ENCODE measurements around the gene LRRC56.

LRRC56 gene

DNA sequence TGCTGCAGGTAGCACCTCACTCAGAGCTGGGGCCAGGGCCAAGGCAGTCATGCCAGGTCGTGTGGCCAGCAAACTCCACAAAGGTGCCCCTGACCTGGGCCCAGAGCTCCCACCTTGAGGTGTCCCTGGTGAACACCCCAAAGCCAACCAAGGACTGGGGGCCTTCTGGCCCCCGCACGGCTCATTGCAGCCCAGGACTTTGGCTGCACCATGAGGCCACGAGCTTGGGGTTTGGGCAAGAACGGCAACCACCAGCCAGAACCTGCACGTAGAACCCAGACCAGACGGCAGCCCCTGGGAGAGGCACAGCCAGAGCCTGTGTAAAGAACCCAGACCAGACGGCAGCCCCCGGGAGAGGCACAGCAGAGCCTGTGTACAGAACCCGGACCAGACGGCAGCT is 7.8 kb downstream of the LRRC56 start:
- H3K4me1 ChIP-seq (ENCODE audit: control insufficient read depth, insufficient read depth, low read length, unreplicated experiment) = no peaks in the 10 kb centered on the region
- H3K27ac ChIP-seq (ENCODE audit: low read depth, low read length) = no peak overlapping the region
- H3K79me2 ChIP-seq (ENCODE audit: control insufficient read depth, insufficient read depth, low read length, unreplicated experiment) = no peaks in the 10 kb centered on the region
- no peak overlapping the region for H2AFZ ChIP-seq (ENCODE audit: low read length, unreplicated experiment)
- H3K4me3 ChIP-seq (ENCODE audit: low read depth, low read length) = no peak overlapping the region
- no peaks in the 10 kb centered on the region for H3K27me3 ChIP-seq (ENCODE audit: insufficient read depth, low read length)
- no peaks in the 10 kb centered on the region for H3K36me3 ChIP-seq (ENCODE audit: insufficient read depth, low read length)

DNA sequence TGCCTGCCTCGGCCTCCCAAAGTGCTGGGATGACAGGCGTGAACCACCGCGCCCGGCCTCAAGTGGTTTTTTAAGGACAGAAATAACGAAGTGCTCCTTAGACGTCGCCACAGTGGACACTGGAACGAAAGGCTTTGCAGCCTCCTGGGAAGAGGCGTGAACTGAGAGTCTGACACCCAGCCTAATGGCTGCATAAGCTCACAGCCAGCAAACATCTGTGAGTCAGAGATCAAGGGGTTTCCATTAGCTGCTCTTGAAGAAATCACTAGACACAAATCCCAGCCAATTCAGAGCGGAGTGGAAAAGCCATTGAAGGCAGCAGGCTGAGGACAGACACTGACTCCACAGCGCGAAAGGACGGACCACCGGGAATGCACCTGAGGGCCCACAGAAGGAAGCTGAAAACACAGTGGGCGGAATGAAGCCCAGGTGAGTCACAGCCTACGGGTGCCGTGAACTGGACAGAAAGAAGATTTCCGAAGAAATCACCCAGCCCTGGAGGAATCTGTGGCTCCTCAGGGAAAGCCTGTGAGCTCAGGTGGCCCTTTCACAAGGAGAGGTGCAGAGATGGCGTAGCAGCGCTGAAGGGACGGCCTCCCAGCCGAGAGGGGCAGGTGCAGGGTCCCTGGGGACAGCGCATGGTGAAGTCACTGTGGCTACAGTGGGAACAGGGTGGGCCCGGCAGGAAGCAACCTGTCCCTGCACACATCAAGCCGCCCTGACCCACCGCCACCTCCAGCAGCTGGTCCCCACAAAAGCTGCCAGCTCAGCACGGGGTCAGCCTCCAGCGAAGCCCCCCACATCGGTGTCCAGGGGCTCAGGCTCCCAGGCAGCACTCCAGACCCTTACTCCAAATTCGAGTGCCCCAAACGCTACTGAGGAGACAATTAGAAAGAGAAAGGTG is 11.6 kb downstream of the LRRC56 start:
- Histone ChIP-seq H3K36me3 (ENCODE audit: insufficient read depth, low read length) (no peaks in the 10 kb centered on the region), H3K79me2 (ENCODE audit: control insufficient read depth, insufficient read depth, low read length, unreplicated experiment) (no peaks in the 10 kb centered on the region), H3K27ac (ENCODE audit: low read depth, low read length) (no peak overlapping the region), H3K4me3 (ENCODE audit: low read depth, low read length) (no peak overlapping the region), H3K27me3 (ENCODE audit: insufficient read depth, low read length) (no peaks in the 10 kb centered on the region), H3K4me1 (ENCODE audit: control insufficient read depth, insufficient read depth, low read length, unreplicated experiment) (peaks cover 4% of the 10 kb centered on the region), H2AFZ (ENCODE audit: low read length, unreplicated experiment) (no peak overlapping the region)

DNA sequence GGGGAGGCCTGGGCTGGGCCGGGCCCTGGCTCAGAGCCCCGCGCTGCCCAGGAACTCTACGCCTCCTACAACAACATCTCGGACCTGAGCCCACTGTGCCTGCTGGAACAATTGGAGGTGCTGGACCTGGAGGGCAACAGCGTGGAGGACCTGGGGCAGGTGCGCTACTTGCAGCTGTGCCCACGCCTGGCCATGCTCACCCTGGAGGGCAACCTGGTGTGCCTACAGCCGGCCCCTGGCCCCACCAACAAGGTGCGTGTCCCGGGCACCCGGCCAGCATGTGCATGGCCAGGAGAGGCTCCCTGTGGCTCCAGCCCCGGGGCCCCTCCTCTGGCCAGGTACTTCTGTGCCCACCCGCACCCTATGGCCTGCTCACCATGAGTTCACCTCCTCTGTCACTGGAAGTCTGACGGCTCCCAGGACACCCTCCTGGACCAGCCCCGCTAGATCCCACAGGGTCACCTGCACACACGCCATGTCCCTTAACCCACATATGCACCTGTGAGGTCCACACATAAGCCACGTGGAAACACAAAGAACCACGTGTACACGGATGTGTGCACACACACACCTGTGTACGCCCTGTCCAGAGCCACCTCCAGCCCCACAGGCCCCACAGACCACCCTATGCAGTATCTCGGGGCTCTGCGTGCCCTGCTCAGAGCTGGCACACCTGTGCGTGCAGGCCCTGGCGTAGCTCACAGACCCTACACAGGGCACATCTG is 12.9 kb downstream of the LRRC56 start:
- Histone ChIP-seq H2AFZ (ENCODE audit: low read length, unreplicated experiment) (no peak overlapping the region), H3K36me3 (ENCODE audit: insufficient read depth, low read length) (no peaks in the 10 kb centered on the region), H3K4me1 (ENCODE audit: control insufficient read depth, insufficient read depth, low read length, unreplicated experiment) (peaks cover 4% of the 10 kb centered on the region)

DNA sequence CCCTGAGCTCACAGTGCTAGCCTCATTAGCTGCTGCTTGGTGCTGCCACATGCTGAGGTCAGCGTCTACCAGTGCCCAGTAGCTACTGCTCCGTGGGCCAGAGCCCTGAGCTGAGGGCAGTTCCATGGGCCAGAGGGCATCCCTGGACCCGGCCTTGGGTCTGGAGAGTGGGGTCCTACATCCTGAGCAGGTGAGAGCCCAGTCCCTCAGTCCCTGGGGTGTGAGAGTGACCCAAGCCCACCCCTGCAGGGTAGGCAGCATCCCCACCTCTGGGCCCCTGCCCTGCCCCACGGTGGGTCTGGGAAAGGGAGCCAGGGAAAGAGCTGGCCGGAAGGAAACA is 13.4 kb downstream of the LRRC56 start:
- Histone ChIP-seq H3K4me3 (ENCODE audit: low read depth, low read length) (no peak overlapping the region), H3K4me1 (ENCODE audit: control insufficient read depth, insufficient read depth, low read length, unreplicated experiment) (peaks cover 4% of the 10 kb centered on the region), H3K27ac (ENCODE audit: low read depth, low read length) (no peak overlapping the region), H2AFZ (ENCODE audit: low read length, unreplicated experiment) (no peak overlapping the region), H3K27me3 (ENCODE audit: insufficient read depth, low read length) (peaks cover 15% of the 10 kb centered on the region; the same call in 1 of the 2 replicates), H3K36me3 (ENCODE audit: insufficient read depth, low read length) (no peaks in the 10 kb centered on the region), H3K79me2 (ENCODE audit: control insufficient read depth, insufficient read depth, low read length, unreplicated experiment) (no peaks in the 10 kb centered on the region)

More for the DNA sequence above, 12.9 kb downstream of the LRRC56 start:
- Histone ChIP-seq H3K27me3 (ENCODE audit: insufficient read depth, low read length) (peaks cover 10% of the 10 kb centered on the region; the same call in 1 of the 2 replicates), H3K27ac (ENCODE audit: low read depth, low read length) (no peak overlapping the region), H3K4me3 (ENCODE audit: low read depth, low read length) (no peak overlapping the region), H3K79me2 (ENCODE audit: control insufficient read depth, insufficient read depth, low read length, unreplicated experiment) (no peaks in the 10 kb centered on the region)

DNA sequence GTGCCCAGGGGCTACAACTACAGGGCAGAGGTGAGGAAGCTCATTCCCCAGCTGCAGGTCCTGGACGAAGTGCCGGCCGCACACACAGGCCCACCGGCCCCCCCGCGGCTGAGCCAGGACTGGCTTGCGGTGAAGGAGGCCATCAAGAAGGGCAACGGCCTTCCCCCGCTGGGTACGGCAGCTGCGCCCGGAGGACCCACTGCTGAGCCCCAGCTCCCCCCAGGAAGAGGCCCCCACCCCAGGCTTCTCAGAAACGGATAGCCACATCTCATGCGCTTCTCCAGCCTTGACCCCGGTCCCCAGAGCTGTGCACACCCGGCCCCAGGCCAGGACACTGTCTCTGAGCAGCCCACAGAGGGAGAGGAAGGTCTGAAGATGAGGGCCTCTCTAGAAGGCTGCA is 13.8 kb downstream of the LRRC56 start:
- H3K36me3 ChIP-seq (ENCODE audit: insufficient read depth, low read length) = no peaks in the 10 kb centered on the region
- no peak overlapping the region for H3K27ac ChIP-seq (ENCODE audit: low read depth, low read length)
- H3K79me2 ChIP-seq (ENCODE audit: control insufficient read depth, insufficient read depth, low read length, unreplicated experiment) = no peaks in the 10 kb centered on the region
- H3K4me3 ChIP-seq (ENCODE audit: low read depth, low read length) = no peak overlapping the region
- H2AFZ ChIP-seq (ENCODE audit: low read length, unreplicated experiment) = no peak overlapping the region
- peaks cover 19% of the 10 kb centered on the region; the same call in 1 of the 2 replicates for H3K27me3 ChIP-seq (ENCODE audit: insufficient read depth, low read length)
- peaks cover 4% of the 10 kb centered on the region for H3K4me1 ChIP-seq (ENCODE audit: control insufficient read depth, insufficient read depth, low read length, unreplicated experiment)

DNA sequence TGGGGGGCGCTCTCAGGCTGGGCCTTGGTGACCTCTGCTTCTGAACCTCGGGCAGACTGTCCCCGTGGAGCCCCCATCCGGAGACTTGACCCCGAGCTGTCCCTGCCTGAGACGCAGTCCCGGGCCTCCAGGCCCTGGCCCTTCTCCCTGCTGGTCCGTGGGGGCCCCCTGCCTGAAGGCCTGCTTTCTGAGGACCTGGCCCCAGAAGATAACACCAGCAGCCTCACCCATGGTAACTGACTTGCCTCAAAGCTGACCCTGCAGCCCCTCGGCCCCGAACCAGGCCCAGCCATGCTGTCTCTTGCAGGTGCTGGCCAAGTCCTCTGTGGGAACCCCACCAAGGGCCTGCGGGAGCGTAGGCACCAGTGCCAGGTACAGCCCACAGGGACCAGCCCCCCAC is 14.3 kb downstream of the LRRC56 start:
- Histone ChIP-seq H2AFZ (ENCODE audit: low read length, unreplicated experiment) (no peak overlapping the region), H3K36me3 (ENCODE audit: insufficient read depth, low read length) (no peaks in the 10 kb centered on the region), H3K27ac (ENCODE audit: low read depth, low read length) (no peak overlapping the region), H3K4me3 (ENCODE audit: low read depth, low read length) (no peak overlapping the region), H3K79me2 (ENCODE audit: control insufficient read depth, insufficient read depth, low read length, unreplicated experiment) (no peaks in the 10 kb centered on the region), H3K27me3 (ENCODE audit: insufficient read depth, low read length) (peaks cover 24% of the 10 kb centered on the region), H3K4me1 (ENCODE audit: control insufficient read depth, insufficient read depth, low read length, unreplicated experiment) (peaks cover 4% of the 10 kb centered on the region)

DNA sequence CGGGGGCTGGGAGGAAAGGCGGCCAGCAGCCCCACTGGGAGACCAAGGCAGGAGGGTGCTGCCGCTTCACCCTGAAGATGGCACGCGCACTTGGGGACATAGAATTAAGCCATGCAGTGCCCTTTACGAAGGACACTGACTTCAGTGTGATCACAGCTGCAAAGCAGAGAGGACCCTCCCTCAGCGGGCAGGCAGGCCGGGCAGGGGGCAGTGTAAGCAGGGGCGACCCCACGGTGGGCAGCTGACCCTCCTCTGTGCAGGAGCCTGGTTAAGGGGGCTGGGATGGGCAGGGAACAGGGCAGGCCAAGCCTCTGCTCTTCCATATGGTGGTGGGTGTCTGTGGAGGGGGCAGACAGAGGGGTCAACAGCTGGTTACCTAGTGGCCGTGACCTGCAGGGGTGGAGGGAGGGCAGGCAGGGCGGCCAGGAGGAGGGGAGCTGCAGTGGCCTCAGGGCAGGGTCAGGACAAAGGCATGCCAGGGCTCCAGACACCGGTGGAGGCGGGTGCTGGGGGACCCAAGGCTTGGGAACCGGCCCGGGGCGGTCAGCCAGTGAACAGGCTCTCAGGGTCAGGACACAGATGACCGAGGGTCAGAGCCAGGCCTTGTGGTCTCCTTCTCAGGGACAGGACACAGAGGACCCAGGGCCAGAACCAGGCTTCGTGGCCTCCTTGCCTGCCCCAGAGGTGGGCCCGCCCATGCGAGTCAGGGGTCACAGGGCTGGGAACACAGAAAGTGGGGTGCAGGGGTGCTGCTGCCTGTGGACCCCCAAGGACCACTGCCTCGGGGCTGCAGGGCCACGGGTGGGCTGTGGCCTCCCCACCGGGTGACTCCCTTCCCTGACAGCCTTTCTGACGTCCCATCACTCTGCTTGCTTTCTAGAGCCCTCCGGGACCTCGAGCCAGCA is 16.0 kb downstream of the LRRC56 start:
- Histone ChIP-seq H3K4me1 (ENCODE audit: control insufficient read depth, insufficient read depth, low read length, unreplicated experiment) (peaks cover 4% of the 10 kb centered on the region), H3K4me3 (ENCODE audit: low read depth, low read length) (no peak overlapping the region), H2AFZ (ENCODE audit: low read length, unreplicated experiment) (no peak overlapping the region), H3K27ac (ENCODE audit: low read depth, low read length) (no peak overlapping the region), H3K27me3 (ENCODE audit: insufficient read depth, low read length) (peaks cover 41% of the 10 kb centered on the region), H3K36me3 (ENCODE audit: insufficient read depth, low read length) (no peaks in the 10 kb centered on the region), H3K79me2 (ENCODE audit: control insufficient read depth, insufficient read depth, low read length, unreplicated experiment) (no peaks in the 10 kb centered on the region)

DNA sequence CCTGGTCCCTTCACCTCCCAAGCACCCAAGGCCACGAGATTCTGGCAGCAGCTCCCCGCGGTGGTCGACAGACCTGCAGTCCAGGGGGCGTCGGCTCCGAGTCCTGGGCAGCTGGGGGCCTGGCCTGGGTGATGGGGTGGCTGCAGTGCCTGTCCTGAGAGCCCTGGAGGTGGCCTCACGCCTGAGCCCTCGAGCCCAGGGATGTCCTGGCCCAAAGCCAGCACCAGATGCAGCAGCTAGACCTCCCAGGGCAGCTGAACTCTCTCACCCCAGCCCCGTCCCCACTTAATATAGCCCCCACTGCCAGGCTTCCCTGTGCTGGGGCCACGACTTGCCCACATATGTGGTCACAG is 16.6 kb downstream of the LRRC56 start:
- no peaks in the 10 kb centered on the region for H3K36me3 ChIP-seq (ENCODE audit: insufficient read depth, low read length)
- H3K27ac ChIP-seq (ENCODE audit: low read depth, low read length) = no peak overlapping the region

DNA sequence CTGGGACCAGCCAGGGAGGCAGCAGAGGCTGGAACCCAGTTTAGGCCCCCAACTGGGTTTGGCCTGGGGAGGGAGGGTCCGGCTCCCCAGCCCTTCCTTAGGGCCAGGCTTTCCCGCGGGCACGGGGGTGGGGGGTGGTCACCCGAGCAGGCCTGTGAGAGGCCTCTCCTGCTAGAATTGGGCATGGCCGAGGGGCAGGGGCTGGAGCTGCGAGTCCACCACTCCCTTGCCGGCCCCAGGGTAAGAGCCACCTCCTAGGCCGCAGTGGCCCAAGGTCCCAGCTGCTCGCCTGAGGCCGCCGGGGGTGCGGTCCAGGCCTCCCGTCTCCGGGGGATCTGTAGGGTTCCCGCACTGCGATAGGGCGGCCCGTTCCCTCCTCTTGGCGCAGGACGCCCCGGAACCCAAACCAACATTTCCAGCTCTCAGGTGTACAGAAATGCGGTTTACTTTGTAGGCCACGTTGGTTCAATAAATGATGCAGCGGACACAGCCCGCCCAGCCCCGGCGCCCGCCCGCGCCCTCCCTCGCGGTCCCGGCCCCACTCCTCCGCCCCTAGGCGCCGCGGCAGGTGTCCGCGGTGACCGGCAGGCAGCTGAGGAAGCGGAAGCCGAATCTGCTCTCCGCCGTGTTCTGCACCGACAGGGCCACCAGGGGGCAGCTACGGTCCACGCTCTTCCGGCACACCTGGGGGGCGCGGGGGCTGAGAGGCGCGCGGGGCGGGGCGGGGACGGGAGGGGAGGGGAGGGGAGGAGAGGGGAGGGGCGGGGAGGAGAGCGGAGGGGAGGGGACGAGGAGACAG is 17.3 kb downstream of the LRRC56 start:
- no peaks in the 10 kb centered on the region for H3K36me3 ChIP-seq (ENCODE audit: insufficient read depth, low read length)
- no peak overlapping the region for H3K27ac ChIP-seq (ENCODE audit: low read depth, low read length)
- H3K4me3 ChIP-seq (ENCODE audit: low read depth, low read length) = peak overlapping the region; percentile 25; the same call in 1 of the 2 replicates
- H2AFZ ChIP-seq (ENCODE audit: low read length, unreplicated experiment) = no peak overlapping the region
- H3K4me1 ChIP-seq (ENCODE audit: control insufficient read depth, insufficient read depth, low read length, unreplicated experiment) = peaks cover 4% of the 10 kb centered on the region
- no peaks in the 10 kb centered on the region for H3K79me2 ChIP-seq (ENCODE audit: control insufficient read depth, insufficient read depth, low read length, unreplicated experiment)
- H3K27me3 ChIP-seq (ENCODE audit: insufficient read depth, low read length) = peaks cover 43% of the 10 kb centered on the region

More for the DNA sequence above, 16.6 kb downstream of the LRRC56 start:
- H2AFZ ChIP-seq (ENCODE audit: low read length, unreplicated experiment) = no peak overlapping the region
- H3K4me3 ChIP-seq (ENCODE audit: low read depth, low read length) = no peak overlapping the region
- peaks cover 4% of the 10 kb centered on the region for H3K4me1 ChIP-seq (ENCODE audit: control insufficient read depth, insufficient read depth, low read length, unreplicated experiment)
- peaks cover 43% of the 10 kb centered on the region for H3K27me3 ChIP-seq (ENCODE audit: insufficient read depth, low read length)
- no peaks in the 10 kb centered on the region for H3K79me2 ChIP-seq (ENCODE audit: control insufficient read depth, insufficient read depth, low read length, unreplicated experiment)

Measured in ACC112 (cell line).